ENCODE results near the gene MYO7B.

The MYO7B gene

DNA sequence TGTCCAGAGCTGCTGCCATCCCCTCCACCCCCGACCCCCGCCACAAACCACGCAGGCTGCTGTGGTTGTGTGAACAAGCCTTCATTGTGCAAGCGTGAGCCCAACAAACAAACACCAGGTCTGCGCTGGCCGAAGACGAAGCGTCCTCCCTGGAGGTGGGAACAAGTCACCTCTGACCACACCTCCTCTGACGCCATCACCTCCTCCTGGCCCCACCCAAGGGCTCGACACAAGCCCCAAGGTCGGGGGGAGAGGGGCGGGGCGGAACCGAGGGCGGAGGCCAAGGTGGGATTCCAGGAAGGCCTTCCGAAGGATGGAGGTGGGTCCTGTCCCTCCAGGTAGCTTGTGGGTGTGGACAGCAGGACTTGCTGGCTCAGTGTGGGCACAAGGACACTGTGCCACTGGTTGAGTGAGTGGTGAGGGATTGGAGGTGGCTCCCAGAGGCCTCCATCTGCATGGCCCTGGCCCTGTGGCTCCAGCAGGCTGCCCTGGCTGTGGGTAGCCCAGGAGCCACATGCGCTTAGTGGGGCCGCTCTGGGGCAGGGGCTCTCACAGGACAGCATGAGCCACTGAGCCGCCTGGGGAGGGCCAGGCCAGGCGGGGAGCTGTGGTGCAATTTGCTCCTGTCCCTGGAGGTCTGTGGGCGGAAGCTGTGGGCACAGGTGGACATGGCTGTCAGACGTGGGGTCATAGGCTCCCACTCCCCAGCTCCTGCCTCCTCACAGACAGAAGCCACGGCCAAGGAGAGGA, 103.1 kb downstream of the MYO7B start:
- Histone ChIP-seq H3K27ac (peak overlapping the region; percentile 97), H3K36me3 (no peaks in the 10 kb centered on the region), H3K4me3 (peak overlapping the region; percentile 57), H4K20me1 (no peaks in the 10 kb centered on the region), H3K9me3 (no peaks in the 10 kb centered on the region), H3K4me1 (peaks cover 100% of the 10 kb centered on the region), H3K9ac (peak overlapping the region; percentile 85), H3K4me2 (peak overlapping the region; percentile 99), H3K27me3 (no peaks in the 10 kb centered on the region)
- 0 out of 2 replicates have a peak, but pooled peaks have one; percentile 30 for TF ChIP-seq Cebpa-rat (IDR thresholded peaks at IDR 0.05)

DNA sequence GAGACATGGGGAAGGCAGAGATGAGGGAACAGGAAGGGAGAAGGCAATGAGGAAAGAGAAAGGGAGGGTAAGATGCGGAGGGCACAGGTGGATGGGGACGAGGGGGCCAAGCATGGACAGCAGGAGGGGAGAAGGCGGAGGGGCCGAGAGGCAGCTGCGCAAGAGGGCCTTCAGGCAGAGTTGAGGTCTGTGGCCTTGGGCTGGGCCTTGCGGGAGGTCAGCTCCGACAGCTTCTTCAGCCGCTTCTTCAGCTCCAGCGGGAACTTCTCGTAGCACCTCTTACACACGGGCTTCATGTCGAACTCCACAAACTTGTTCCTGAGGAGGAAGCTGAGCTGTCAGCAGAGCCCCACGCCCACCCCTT, 103.6 kb downstream of the MYO7B start:
- no peaks in the 10 kb centered on the region for H3K9me3 ChIP-seq
- H3K4me1 ChIP-seq = peaks cover 100% of the 10 kb centered on the region
- H3K4me3 ChIP-seq = peak overlapping the region; percentile 57
- H4K20me1 ChIP-seq = no peaks in the 10 kb centered on the region
- H3K36me3 ChIP-seq = no peaks in the 10 kb centered on the region
- no peak for TF ChIP-seq Cebpa-rat (IDR thresholded peaks at IDR 0.05)
- peak overlapping the region; percentile 99 for H3K4me2 ChIP-seq
- no peaks in the 10 kb centered on the region for H3K27me3 ChIP-seq
- H3K9ac ChIP-seq = peak overlapping the region; percentile 85
- peak overlapping the region; percentile 97 for H3K27ac ChIP-seq

DNA sequence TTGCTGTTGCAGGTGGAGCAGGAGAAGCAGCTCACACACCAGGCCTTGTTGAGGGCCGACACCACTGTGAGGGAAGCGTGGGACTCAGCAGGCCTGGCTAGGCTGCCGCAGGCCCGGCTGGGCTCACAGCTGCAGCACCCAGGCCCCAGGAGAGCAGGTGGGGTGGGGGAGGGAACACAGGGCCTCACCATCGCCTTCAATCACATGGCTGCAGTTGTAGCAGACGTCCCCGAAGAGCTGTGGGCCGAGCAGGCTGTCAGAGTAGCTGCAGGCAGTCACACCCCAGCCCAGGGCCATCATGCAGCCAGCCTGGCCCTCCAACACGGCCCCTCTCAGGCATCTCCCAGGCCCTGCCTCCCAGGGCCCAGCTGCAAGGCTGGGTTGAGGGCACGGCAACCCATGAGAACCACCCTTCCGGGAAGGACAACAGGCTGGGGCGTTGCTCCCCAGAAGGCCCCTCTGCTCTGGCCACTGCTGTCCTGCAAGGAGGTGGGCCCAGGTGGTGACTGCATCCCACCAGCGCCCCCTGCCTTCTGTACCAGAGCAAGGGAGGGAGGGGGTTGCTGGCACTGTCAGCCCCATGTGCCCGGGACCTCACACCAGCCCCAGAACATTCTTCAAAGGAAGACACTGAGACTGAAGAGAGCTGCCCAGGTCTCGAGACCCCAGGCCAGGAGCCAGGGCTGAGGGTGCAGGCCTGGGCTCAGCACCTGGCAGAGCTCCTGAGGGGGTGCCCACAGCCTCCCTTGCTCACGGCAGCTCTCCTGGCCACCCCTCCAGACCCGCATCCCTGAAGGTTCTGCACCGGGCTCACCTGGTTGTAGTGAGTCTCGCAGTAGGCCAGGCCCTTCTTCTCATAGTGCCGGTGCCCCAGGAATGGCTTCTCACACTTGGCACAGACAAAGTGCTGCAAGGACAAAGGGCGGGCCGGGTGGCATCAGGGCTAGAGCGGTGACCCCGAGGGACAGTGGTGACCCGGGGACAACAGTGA, 104.9 kb downstream of the MYO7B start:
- H3K9ac ChIP-seq = peak overlapping the region; percentile 85
- peak overlapping the region; percentile 97 for H3K27ac ChIP-seq
- no peak for TF ChIP-seq Cebpa-rat (IDR thresholded peaks at IDR 0.05)
- no peaks in the 10 kb centered on the region for H4K20me1 ChIP-seq
- H3K4me3 ChIP-seq = peak overlapping the region; percentile 57
- no peaks in the 10 kb centered on the region for H3K36me3 ChIP-seq
- no peaks in the 10 kb centered on the region for H3K9me3 ChIP-seq
- peaks cover 100% of the 10 kb centered on the region for H3K4me1 ChIP-seq
- peak overlapping the region; percentile 99 for H3K4me2 ChIP-seq
- no peaks in the 10 kb centered on the region for H3K27me3 ChIP-seq

DNA sequence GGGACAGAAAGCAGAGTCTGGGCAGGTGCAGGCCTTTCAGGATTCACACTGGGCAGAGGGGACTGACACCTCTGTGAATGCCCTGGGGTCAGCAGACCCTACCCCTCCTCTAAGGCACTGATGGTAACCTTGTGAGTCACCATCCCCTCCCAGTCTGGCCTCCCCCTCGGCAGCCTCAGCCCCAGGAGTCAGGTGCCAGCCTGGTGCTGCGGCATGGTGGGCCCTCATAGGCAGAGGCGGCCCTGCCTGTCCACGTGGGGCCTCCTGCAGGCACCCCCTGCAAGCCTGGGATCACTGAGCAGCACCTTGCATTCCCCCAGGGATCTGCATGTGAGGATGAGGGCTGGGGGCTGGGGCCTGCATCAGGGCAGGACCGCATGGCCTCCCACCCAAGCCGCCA, 105.7 kb downstream of the MYO7B start:
- TF ChIP-seq Cebpa-rat (IDR thresholded peaks at IDR 0.05) = no peak
- H3K36me3 ChIP-seq = no peaks in the 10 kb centered on the region
- H3K9ac ChIP-seq = peak overlapping the region; percentile 85
- H3K27me3 ChIP-seq = no peaks in the 10 kb centered on the region
- H3K27ac ChIP-seq = peak overlapping the region; percentile 97
- H3K4me1 ChIP-seq = peaks cover 100% of the 10 kb centered on the region
- no peaks in the 10 kb centered on the region for H4K20me1 ChIP-seq
- no peaks in the 10 kb centered on the region for H3K9me3 ChIP-seq
- peak overlapping the region; percentile 45; the same call in 1 of the 2 replicates for H3K4me3 ChIP-seq
- peak overlapping the region; percentile 99 for H3K4me2 ChIP-seq

DNA sequence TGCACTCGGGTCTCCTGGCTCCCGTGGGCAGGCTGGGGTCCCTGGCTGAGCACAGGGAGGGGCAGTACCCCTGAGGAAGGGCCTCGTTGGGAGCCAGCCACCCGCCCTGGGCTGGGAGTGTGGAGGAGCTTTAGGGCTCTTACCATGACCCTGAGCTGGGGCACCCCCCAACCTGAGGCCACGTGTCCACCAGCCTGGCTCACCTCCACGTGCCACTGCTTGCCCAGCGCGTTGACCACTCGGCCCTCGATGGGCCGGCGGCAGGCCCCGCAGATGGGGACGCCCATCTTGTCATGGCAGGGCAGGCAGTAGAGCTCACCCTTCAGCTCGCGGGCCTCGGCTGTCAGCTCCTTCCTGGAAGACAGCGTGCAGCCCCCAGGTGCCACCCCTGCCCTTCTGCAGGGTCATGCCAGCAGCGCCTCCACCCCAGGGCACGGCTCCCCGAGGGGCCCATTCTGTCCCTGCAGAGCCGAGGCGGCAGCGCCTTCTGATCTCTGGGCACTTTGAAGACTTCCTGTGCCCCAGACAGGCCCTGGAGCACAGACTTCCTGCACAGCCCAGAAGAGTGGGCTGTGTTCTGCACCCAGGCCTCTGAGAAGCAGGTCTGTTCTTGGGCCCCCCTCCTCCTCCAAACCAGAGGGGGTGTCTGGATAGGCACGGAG, 106.5 kb downstream of the MYO7B start:
- Histone ChIP-seq H3K27me3 (no peaks in the 10 kb centered on the region), H4K20me1 (no peaks in the 10 kb centered on the region), H3K27ac (peak overlapping the region; percentile 97), H3K9ac (peak overlapping the region; percentile 85), H3K36me3 (no peaks in the 10 kb centered on the region), H3K4me3 (peak overlapping the region; percentile 45), H3K9me3 (no peaks in the 10 kb centered on the region), H3K4me1 (peaks cover 100% of the 10 kb centered on the region), H3K4me2 (peak overlapping the region; percentile 99)
- TF ChIP-seq Cebpa-rat (IDR thresholded peaks at IDR 0.05) = no peak

DNA sequence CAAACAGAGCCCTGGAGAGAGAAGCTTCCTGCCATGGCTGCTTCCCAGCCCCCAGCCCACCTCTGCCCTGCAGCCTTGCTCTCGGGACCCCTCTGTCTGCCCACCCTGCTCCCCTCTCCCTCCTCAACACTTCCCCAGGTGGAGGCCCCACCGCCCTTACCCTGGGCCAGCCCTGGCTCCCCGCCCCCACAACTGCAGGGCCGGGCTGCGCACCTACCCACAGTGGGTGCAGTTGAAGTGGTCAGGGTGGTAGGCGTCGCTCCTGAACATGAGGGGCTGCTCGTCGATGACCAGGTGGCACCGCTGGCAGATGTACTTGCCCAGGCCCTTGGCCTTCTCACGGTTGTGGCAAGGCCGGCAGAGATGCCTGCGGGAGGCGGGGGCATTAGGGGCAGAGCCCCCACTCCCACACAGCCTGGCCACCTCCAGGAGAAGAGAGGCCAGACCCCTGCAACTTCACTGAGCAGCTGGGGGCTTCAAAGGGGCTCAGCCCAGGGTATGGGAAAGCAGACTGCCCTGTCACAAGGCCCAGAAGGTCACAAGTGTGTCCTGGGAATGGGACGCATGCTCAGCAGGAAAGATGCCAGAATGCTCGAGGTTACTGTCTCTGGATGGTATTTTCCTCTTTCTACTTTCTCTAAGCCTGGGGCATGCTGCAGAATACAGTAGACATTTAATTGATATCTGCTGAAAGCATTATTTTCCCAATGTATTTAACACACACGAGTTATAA, 107.4 kb downstream of the MYO7B start:
- no peak for TF ChIP-seq Cebpa-rat (IDR thresholded peaks at IDR 0.05)
- Histone ChIP-seq H3K9ac (peak overlapping the region; percentile 55; the same call in 1 of the 2 replicates), H3K36me3 (no peaks in the 10 kb centered on the region), H3K4me2 (peak overlapping the region; percentile 99), H3K4me1 (peaks cover 100% of the 10 kb centered on the region), H3K4me3 (no peak overlapping the region), H3K27me3 (no peaks in the 10 kb centered on the region), H3K27ac (peak overlapping the region; percentile 97), H3K9me3 (no peaks in the 10 kb centered on the region), H4K20me1 (no peaks in the 10 kb centered on the region)

DNA sequence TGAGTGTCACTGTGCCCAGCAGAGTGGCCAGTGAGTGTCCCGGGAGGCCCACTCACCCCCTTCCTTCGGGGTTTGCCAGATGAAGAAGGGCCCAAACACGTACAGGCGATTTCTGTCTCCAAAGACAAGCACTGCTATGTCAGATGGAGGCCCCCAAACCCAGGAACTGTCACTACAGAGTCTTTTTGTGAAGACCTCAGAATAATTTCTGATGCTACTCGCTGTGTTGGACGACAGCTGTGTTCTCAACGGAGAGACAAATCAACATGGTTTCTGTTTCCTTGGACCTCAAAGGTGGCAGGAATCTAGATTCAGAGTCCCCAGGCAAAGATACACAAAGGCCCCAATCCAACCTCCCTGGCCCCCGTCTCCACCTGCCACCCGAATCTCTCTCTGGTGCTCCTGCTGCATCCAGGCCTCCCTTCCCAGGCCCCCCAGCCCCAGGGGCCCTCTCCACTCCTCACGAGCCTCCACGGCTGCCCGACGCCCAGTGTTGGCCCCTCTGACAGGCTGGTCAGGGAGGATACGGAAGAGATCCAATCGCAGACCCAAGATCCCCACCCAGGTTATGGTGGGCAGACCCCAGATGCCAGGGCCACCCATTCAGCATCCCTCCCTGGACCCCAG, 108.1 kb downstream of the MYO7B start:
- Histone ChIP-seq H3K4me1 (peaks cover 100% of the 10 kb centered on the region), H3K4me2 (peak overlapping the region; percentile 99), H3K27me3 (no peaks in the 10 kb centered on the region), H3K4me3 (no peak overlapping the region), H3K36me3 (no peaks in the 10 kb centered on the region), H4K20me1 (no peaks in the 10 kb centered on the region), H3K9ac (peak overlapping the region; percentile 55; the same call in 1 of the 2 replicates), H3K9me3 (no peaks in the 10 kb centered on the region), H3K27ac (peak overlapping the region; percentile 97)
- no peak for TF ChIP-seq Cebpa-rat (IDR thresholded peaks at IDR 0.05)

DNA sequence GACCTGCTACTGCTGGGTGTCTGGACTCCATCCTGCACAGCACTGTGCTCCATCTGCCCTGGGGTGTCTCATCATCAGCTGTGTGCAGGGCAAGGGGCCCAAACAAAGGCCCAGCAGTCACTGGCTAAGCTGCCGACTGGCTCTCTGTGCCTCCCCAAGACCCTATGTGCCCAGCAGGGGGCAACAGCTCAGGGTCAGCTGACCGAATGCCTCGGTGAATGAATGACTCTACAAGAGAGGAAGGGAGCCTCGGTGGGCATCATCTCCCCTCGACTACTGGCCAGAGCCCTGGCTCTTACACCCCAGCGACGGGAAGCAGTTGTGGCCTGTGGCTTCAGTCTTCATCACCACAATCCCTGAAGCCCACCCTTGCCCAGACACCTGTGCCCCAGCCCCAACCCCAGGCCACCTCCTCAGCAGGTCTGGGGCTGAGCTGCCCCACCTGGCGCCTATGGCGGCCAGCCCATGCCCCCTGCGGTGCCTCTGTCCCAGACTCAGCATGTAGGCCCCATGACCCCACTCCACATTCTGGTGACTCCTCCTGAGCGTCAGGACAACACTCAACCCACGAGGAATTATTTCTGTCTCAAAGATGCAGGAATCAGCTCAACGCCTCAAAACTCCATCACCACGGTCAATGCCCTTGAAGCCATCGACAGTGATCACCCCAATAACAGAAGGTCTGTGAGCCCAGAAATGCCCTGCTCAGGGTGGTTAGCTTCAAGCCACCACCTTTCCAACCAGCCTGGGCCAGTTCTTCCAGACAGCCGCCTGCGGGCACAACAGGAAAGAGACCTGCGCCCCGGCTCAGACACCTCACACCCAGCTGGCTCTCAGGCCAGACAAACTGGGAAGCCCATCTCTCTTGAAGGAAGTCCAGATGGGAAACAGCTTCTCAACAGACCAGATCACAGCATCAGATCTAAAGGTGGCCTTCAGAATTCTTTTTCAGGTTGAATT, 108.9 kb downstream of the MYO7B start:
- Histone ChIP-seq H3K27me3 (no peaks in the 10 kb centered on the region), H3K4me1 (peaks cover 98% of the 10 kb centered on the region), H3K4me3 (no peak overlapping the region), H4K20me1 (no peaks in the 10 kb centered on the region), H3K36me3 (no peaks in the 10 kb centered on the region), H3K9ac (no peak overlapping the region), H3K4me2 (peak overlapping the region; percentile 99), H3K27ac (peak overlapping the region; percentile 97), H3K9me3 (no peaks in the 10 kb centered on the region)
- TF ChIP-seq Cebpa-rat (IDR thresholded peaks at IDR 0.05) = no peak

Data from BLaER1 (cell line).